Hematopoietic multipotent progenitor cell treated with erythropoietin and hydrocortisone succinate and interleukin-3 and kit ligand, for 4 days (in vitro differentiated cells): ENCODE measurements around the gene THADA.

Source experiments
- DNase-seq: peaks from one replicate; pipeline ENCODE4 v3.0.0-alpha.2; 2015

THADA gene

GRCh38 chr2:43220229-43220751 lies 375.5 kb downstream of the THADA start:
- no peak for DNase-seq

- peak; percentile 97 for DNase-seq
Measured at GRCh38 chr2:43219383-43220228, 376.2 kb downstream of the THADA start.

GRCh38 chr2:43218702-43219382 lies 377.0 kb downstream of the THADA start:
- peak; percentile 88 for DNase-seq

- peak; percentile 90 for DNase-seq
Measured at GRCh38 chr2:43218155-43218701, 377.6 kb downstream of the THADA start.

- peak; percentile 53 for DNase-seq
Measured at GRCh38 chr2:43217228-43218154, 378.3 kb downstream of the THADA start.

GRCh38 chr2:43216629-43217028 lies 379.2 kb downstream of the THADA start:
- DNase-seq: no peak

GRCh38 chr2:43215673-43216255 lies 380.1 kb downstream of the THADA start:
- DNase-seq: no peak

GRCh38 chr2:43214253-43214652 lies 381.6 kb downstream of the THADA start:
- DNase-seq: no peak

- peak; percentile 95 for DNase-seq
Measured at GRCh38 chr2:43212931-43213330, 382.9 kb downstream of the THADA start.

- peak; percentile 92 for DNase-seq
Measured at GRCh38 chr2:43212216-43212835, 383.5 kb downstream of the THADA start.

GRCh38 chr2:43210467-43211303 lies 385.2 kb downstream of the THADA start:
- peak; percentile 97 for DNase-seq

GRCh38 chr2:43210125-43210466 lies 385.7 kb downstream of the THADA start:
- DNase-seq: no peak

- no peak for DNase-seq
Measured at GRCh38 chr2:43209204-43209717, 386.6 kb downstream of the THADA start.

GRCh38 chr2:43207553-43208300 lies 388.1 kb downstream of the THADA start:
- DNase-seq: no peak

GRCh38 chr2:43206602-43207001 lies 389.2 kb downstream of the THADA start:
- no peak for DNase-seq

GRCh38 chr2:43203373-43203772 lies 392.5 kb downstream of the THADA start:
- no peak for DNase-seq

- no peak for DNase-seq
Measured at GRCh38 chr2:43202289-43202688, 393.5 kb downstream of the THADA start.

- peak; percentile 64 for DNase-seq
Measured at GRCh38 chr2:43201497-43201896, 394.3 kb downstream of the THADA start.

GRCh38 chr2:43201016-43201415 lies 394.8 kb downstream of the THADA start:
- DNase-seq: no peak
